HepG2 (cell line): ENCODE measurements around the gene CALHM5. TPM values are rescaled to one million over a fixed set of nuclear protein-coding genes. Genes with fewer than 3 reads are reported as not detected.

Experiments
- ATF7 ChIP-seq, 2 experiments: fragments of 450-650 bp in 1 of 2; sonication (generic) in 1 of 2; formaldehyde crosslinking in 1 of 2; IDR thresholded peaks; 2 replicates each; pipeline versions ENCODE4 v1.4.0 to v1.6.1; 2016 to 2020; ENCODE audit warnings: antibody characterized with exemption in 1 of 2, mild to moderate bottlenecking in 1 of 2, missing genetic modification reagents in 1 of 2
- BCL6 ChIP-seq: IDR thresholded peaks from 2 replicates; pipeline ENCODE4 v1.6.1; 2016; ENCODE audit warnings: missing genetic modification reagents, missing compliant biosample characterization
- MBNL3 ChIP-seq: fragments of 250-450 bp; sonication (Bioruptor Pico); conservative IDR thresholded peaks from 2 replicates; pipeline ENCODE4 v1.8.0; 2022; ENCODE audit warnings: mild to moderate bottlenecking, inconsistent platforms
- PAWR ChIP-seq: sonication (generic); formaldehyde crosslinking; IDR thresholded peaks from 2 replicates; pipeline ENCODE4 v1.4.0; 2020; ENCODE audit warnings: missing genetic modification reagents, mild to moderate bottlenecking, borderline replicate concordance
- PAX8 ChIP-seq: sonication (generic); formaldehyde crosslinking; IDR thresholded peaks from 2 replicates; pipeline ENCODE4 v1.8.0; 2022; ENCODE audit warnings: mild to moderate bottlenecking, missing genetic modification reagents, borderline replicate concordance
- PAXIP1 ChIP-seq: sonication (generic); formaldehyde crosslinking; conservative IDR thresholded peaks from 2 replicates; pipeline ENCODE4 v1.4.0; 2020; ENCODE audit warnings: mild to moderate bottlenecking, missing genetic modification reagents, moderate library complexity
- PLRG1 ChIP-seq: fragments of 450-650 bp; conservative IDR thresholded peaks from 2 replicates; pipeline ENCODE4 v1.6.1; 2016
- SIX1 ChIP-seq: sonication (generic); formaldehyde crosslinking; IDR thresholded peaks from 2 replicates; pipeline ENCODE4 v1.4.0; 2020; ENCODE audit warnings: missing genetic modification reagents, borderline replicate concordance
- SRSF9 ChIP-seq: fragments of 200-400 bp; formaldehyde crosslinking; IDR thresholded peaks from 2 replicates; pipeline ENCODE4 v1.6.1; 2018; ENCODE audit warnings: borderline replicate concordance, mild to moderate bottlenecking, low read depth, low read length; ENCODE audit not compliant: insufficient read depth, poor library complexity, severe bottlenecking
- ZBTB33 ChIP-seq: sonication (generic); formaldehyde crosslinking; IDR thresholded peaks from 2 replicates; pipeline ENCODE4 v1.4.0; 2020; ENCODE audit warnings: missing genetic modification reagents
- ZKSCAN8 ChIP-seq: IDR thresholded peaks from 2 replicates; pipeline ENCODE4 v1.6.1; 2016; ENCODE audit warnings: borderline replicate concordance, missing genetic modification reagents, missing compliant biosample characterization
- ZNF7 ChIP-seq: IDR thresholded peaks from 2 replicates; pipeline ENCODE4 v1.6.1; 2016; ENCODE audit warnings: missing biosample characterization, missing genetic modification reagents
- ZNF768 ChIP-seq: sonication (generic); formaldehyde crosslinking; IDR thresholded peaks from 2 replicates; pipeline ENCODE4 v1.4.0; 2020; ENCODE audit warnings: missing genetic modification reagents
- polyA plus RNA-seq, 8 experiments: library from polyadenylated mRNA; depleted of rRNA in 3 of 8; stranded (reverse) in 7 of 8; unstranded in 1 of 8; fragments of >200 nt; fragmentation: Illumina TruSeq in 4 of 8; extraction: Trizol in 4 of 8; gene quantifications; 2 replicates each; pipeline versions ENCODE4 v1.2.1 to v1.2.3, GENCODE V29; 2011 to 2016; ENCODE audit warnings: low read depth in 4 of 8, missing spikeins in 1 of 8, mixed read lengths in 1 of 8; ENCODE audit not compliant: insufficient read depth in 1 of 8
- total RNA-seq, 5 experiments: library from RNA; depleted of rRNA; stranded (reverse); fragments of >200 nt; fragmentation: Illumina TruSeq; extraction: Trizol; gene quantifications; 2 replicates each; pipeline ENCODE4 v1.2.3, GENCODE V29; 2016; ENCODE audit warnings: low read depth in 1 of 5
- TF ChIP-seq, protein P1 (sequence below): sonication (generic); formaldehyde crosslinking; IDR thresholded peaks from 2 replicates; pipeline ENCODE4 v1.8.1; 2023; ENCODE audit warnings: mild to moderate bottlenecking, missing genetic modification reagents
- TF ChIP-seq, protein P2 (sequence below): IDR thresholded peaks from 2 replicates; pipeline ENCODE4 v1.6.1; 2016
- TF ChIP-seq, protein P3 (sequence below): IDR thresholded peaks from 2 replicates; pipeline ENCODE4 v1.4.0; 2020; ENCODE audit warnings: mild to moderate bottlenecking, missing genetic modification reagents

The CALHM5 gene
- total and polyA plus RNA-seq, 2 of the 13 experiments (the other 11 are each of a cell fraction or from before 2014, with no cell fraction given), result not detected

GRCh38 chr6:116570856-116571682 lies 59.6 kb downstream of the CALHM5 start, which contains the start of gene RWDD1 (continued):
- TF ChIP-seq ZBTB33 (CRISPR knock-in tag), result peak; percentile 40
- TF ChIP-seq, protein P1, sequence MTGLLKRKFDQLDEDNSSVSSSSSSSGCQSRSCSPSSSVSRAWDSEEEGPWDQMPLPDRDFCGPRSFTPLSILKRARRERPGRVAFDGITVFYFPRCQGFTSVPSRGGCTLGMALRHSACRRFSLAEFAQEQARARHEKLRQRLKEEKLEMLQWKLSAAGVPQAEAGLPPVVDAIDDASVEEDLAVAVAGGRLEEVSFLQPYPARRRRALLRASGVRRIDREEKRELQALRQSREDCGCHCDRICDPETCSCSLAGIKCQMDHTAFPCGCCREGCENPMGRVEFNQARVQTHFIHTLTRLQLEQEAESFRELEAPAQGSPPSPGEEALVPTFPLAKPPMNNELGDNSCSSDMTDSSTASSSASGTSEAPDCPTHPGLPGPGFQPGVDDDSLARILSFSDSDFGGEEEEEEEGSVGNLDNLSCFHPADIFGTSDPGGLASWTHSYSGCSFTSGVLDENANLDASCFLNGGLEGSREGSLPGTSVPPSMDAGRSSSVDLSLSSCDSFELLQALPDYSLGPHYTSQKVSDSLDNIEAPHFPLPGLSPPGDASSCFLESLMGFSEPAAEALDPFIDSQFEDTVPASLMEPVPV, result peak; percentile 95
- no peak for TF ChIP-seq ZNF7 (CRISPR knock-in tag)
- TF ChIP-seq ATF7 (IDR thresholded peaks at IDR 0.05), result no peak
- TF ChIP-seq ATF7 (CRISPR knock-in tag; IDR thresholded peaks at IDR 0.05), result peak; percentile 66; the same call in 1 of the 2 replicates
- TF ChIP-seq, protein P2, sequence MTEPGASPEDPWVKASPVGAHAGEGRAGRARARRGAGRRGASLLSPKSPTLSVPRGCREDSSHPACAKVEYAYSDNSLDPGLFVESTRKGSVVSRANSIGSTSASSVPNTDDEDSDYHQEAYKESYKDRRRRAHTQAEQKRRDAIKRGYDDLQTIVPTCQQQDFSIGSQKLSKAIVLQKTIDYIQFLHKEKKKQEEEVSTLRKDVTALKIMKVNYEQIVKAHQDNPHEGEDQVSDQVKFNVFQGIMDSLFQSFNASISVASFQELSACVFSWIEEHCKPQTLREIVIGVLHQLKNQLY (CRISPR knock-in tag), result peak; percentile 20; the same call in 1 of the 2 replicates
- no peak for TF ChIP-seq PLRG1
- TF ChIP-seq ZKSCAN8 (CRISPR knock-in tag), result peak; percentile 77; the same call in 1 of the 2 replicates
- TF ChIP-seq SRSF9, result no peak
- peak; percentile 72 for TF ChIP-seq SIX1
- TF ChIP-seq, protein P3, sequence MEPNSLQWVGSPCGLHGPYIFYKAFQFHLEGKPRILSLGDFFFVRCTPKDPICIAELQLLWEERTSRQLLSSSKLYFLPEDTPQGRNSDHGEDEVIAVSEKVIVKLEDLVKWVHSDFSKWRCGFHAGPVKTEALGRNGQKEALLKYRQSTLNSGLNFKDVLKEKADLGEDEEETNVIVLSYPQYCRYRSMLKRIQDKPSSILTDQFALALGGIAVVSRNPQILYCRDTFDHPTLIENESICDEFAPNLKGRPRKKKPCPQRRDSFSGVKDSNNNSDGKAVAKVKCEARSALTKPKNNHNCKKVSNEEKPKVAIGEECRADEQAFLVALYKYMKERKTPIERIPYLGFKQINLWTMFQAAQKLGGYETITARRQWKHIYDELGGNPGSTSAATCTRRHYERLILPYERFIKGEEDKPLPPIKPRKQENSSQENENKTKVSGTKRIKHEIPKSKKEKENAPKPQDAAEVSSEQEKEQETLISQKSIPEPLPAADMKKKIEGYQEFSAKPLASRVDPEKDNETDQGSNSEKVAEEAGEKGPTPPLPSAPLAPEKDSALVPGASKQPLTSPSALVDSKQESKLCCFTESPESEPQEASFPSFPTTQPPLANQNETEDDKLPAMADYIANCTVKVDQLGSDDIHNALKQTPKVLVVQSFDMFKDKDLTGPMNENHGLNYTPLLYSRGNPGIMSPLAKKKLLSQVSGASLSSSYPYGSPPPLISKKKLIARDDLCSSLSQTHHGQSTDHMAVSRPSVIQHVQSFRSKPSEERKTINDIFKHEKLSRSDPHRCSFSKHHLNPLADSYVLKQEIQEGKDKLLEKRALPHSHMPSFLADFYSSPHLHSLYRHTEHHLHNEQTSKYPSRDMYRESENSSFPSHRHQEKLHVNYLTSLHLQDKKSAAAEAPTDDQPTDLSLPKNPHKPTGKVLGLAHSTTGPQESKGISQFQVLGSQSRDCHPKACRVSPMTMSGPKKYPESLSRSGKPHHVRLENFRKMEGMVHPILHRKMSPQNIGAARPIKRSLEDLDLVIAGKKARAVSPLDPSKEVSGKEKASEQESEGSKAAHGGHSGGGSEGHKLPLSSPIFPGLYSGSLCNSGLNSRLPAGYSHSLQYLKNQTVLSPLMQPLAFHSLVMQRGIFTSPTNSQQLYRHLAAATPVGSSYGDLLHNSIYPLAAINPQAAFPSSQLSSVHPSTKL (CRISPR knock-in tag), result peak; percentile 85
- peak; percentile 61; the same call in 1 of the 2 replicates for TF ChIP-seq PAWR (CRISPR knock-in tag)
- no peak for TF ChIP-seq MBNL3 (CRISPR knock-in tag)
- no peak; the same call in 1 of the 2 replicates for TF ChIP-seq PAX8
- peak; percentile 80 for TF ChIP-seq ZNF768 (CRISPR knock-in tag)
- TF ChIP-seq BCL6 (CRISPR knock-in tag), result peak; percentile 43
- peak; percentile 89 for TF ChIP-seq PAXIP1 (CRISPR knock-in tag)
